ENCODE results near the gene ROBO1.

GRCh38 chr3:78927759-78928158 is 840.0 kb downstream of the ROBO1 start:
- TF ChIP-seq, protein P1, sequence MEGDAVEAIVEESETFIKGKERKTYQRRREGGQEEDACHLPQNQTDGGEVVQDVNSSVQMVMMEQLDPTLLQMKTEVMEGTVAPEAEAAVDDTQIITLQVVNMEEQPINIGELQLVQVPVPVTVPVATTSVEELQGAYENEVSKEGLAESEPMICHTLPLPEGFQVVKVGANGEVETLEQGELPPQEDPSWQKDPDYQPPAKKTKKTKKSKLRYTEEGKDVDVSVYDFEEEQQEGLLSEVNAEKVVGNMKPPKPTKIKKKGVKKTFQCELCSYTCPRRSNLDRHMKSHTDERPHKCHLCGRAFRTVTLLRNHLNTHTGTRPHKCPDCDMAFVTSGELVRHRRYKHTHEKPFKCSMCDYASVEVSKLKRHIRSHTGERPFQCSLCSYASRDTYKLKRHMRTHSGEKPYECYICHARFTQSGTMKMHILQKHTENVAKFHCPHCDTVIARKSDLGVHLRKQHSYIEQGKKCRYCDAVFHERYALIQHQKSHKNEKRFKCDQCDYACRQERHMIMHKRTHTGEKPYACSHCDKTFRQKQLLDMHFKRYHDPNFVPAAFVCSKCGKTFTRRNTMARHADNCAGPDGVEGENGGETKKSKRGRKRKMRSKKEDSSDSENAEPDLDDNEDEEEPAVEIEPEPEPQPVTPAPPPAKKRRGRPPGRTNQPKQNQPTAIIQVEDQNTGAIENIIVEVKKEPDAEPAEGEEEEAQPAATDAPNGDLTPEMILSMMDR (IDR thresholded peaks at IDR 0.05; ENCODE audit: borderline replicate concordance, extremely low read depth, low read length, poor library complexity, severe bottlenecking), result no peak
- no peak for TF ChIP-seq EZH2 (IDR thresholded peaks at IDR 0.05; ENCODE audit: borderline replicate concordance, low read depth, low read length, severe bottlenecking)
